NCI-H2029 (cell line): ENCODE data around the gene SLC38A9.
"Not testable (repeated sequence)": the region's sequence is repeated elsewhere in the genome, so short reads cannot be mapped to it uniquely, and the experiment has no call there.

Source experiments
- DNase-seq: peaks from one replicate; lab custom pipeline; 2025; lab: John Stamatoyannopoulos, UW

Gene SLC38A9

DNA sequence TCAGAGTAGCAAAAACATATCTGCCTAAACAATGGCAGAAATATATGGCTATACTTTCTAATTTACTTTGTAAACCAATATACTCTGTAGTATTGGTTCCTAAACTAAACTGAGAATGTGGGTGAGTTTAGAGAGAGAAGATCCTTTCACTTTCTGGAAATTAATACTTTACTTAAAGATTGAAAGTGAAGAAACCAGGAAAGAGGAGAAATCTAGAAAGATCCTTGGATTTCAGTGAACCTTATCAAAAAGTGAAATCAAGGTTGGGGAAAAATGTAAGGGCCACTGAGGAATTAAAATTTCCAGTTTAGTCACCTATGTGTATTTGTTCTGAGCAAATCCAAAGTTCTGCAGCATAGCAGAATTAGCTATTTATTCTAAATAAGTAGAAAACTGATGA lies 5.9 kb downstream of the SLC38A9 start:
- no peak for DNase-seq

DNA sequence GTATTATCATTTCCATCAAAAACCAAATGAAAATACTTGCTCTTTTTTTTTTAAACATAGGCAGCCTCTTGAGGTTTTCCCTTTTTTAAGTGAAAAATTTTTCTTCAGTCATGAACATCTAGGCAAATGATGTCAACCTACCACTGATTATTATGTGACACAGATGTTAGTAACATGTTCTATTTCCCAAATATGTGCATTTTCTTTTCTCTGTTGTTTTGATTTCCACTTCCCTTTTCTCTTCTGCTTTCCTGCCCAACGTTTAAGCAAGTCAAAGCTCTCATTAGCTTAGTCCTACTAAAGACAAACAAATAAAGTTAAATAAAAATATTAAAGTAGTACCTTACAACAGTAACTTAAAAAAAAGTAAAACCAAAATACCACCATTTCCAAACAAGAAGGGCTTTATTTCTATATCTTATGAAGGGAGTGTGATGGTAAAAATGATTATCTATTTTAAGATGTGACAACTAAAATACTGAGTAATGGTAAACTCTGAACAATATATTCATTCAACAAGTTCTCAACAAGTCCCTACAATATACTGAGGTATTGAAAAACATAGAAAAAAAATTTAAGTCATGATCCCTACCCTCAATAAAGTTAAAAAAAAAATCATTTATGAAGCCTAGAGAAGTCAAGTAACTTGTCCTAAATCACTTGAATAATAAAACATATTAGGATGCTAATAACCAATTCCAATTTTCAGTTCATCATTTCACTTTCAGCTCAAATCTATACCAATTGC lies 9.4 kb downstream of the SLC38A9 start:
- no peak for DNase-seq

DNA sequence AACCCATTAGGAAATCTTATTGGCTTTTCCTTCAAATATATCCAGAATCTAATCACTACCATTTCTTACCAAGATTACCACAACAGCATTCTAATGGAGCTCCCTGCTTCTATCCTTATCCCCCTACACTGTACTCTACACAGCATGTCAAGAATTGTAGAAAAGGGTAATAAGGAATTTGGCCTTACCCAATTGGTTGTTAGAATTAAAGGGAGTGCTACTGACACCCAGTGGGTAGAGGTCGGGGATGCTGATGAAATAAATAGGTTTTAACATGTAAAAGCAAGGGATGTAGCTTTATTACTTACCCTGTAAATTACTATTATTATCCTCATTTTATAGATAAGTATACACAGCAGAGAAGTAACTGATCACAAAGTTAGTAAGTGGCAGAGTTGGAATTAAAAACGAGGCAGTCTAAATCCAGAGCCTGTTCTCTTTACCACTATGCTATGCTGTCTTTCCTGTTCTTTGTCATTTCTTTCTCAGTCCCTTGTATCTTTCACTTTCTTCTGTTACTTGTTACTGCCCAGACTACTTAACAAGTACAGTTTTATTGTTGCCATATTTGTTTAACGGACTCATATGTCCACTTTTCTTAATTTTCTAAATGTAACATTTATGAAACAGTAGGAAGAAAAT lies 10.5 kb downstream of the SLC38A9 start:
- DNase-seq, result no peak

DNA sequence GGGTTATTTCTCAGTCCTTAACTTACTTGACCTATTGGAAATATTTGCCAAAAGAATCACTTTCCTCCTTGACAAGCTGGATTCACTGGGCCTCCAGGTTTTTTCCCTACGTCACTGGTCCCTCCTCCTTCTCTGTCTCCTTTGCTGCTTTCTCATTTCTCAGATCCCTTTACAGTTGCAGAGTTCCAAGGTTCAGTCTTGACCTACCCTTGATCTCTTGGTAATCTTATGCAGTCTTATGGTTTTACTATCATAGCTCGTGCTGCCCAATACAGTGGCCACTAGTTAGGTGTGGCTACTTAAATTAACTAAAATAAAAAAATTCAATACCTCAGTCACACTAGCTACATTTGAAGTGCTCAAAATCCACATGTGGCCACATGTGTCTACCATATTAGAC lies 11.4 kb downstream of the SLC38A9 start:
- no peak for DNase-seq

DNA sequence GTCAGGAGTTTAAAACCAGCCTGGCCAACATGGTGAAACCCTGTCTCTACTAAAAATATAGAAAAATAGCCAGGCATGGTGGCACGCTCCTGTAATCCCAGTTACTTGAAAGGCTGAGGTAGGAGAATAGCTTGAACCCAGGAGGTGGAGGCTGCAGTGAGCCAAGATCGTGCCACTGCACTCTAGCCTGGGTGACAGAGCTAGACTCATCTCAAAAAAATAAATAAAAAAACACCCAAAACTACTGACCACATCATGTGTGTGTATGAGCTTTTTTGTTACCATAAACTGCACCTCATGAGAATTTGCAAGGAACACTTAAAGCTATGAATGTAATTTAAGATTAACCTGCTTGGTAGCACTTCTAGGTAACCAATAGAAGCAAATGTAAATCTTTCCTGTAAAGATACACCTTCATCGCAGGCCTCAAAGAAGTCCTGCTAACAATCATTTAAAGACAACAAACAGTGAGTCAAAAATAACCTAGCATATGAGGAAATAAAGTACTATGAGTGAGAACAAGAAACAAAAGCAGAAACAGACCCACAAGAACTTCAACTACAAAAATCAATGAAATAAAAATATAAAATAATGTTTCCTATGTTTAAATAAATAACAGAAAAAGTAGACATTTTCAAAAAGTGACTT lies 13.0 kb downstream of the SLC38A9 start:
- DNase-seq, result no peak

DNA sequence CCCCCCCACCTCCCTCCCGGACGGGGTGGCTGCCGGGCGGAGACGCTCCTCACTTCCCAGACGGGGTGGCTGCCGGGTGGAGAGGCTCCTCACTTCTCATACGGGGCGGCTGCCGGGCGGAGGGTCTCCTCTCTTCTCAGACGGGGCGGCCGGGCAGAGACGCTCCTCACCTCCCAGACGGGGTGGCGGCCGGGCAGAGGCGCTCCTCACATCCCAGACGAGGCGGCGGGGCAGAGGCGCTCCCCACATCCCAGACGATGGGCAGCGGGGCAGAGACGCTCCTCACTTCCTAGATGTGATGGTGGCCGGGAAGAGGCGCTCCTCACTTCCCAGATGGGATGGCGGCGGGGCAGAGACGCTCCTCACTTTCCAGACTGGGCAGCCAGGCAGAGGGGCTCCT lies 15.4 kb downstream of the SLC38A9 start:
- DNase-seq, result not testable (repeated sequence)

DNA sequence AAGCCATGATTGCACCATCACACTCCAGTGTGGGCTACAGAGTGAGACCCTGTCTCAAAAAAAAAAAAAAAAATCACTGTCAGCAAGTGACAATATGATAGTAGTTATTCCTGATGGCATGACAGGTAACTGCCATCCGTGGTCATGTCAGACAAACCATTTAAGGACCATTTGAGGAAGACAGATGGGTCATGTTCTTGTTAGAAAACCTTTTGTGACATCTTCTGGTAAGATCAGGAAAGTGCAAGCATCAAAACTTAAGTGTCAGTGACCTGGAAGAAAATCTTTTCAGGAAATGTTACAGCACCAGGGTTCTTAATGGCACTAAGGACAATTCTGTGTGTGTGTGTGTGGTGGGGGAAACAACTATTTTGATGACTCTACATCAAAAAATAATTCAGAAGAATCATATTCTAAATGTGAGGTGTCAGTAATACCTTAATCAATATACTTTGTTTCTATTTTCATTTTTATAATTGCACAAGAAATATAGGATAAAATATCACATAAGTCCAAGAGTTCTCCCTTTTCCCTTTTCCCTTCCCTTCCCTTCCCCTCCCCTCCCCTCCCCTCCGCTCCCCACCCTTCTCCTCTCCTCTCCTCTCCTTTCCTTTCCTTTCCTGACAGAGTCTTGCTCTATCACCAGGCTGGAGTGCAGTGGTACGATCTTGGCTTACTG lies 17.8 kb downstream of the SLC38A9 start:
- DNase-seq, result peak; percentile 10

DNA sequence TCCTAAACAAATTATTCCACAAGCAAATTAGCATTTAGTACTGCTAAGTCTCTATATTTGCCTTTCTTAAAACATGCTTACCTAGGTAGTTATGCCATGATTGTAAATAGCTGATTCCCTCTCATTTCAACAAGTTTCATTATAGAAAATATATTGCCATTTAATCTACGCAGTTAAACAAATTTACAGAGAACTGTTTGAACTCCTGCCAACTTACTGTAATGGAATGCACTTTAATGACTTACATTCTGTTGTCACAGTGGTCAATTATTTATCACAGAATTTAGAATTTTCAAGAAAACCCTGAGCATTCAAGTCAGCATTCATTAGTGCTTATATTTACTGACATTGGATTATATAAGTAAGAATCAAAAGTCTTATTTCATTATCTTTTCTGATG lies 19.6 kb downstream of the SLC38A9 start:
- no peak for DNase-seq

DNA sequence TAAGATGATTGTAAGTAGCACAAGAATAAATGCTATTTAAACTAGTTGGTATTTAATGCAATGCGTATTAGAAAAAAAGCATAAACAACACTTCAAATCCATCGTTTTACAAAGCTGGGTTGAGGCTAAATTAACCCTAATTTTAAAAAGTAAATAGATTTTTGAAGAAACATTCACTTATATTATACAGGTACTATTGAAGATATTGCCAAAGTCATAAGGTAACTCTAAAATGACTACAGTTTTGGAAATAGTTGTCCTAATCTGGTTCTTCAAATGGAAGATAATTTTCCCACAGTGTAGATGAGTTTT lies 20.1 kb downstream of the SLC38A9 start:
- DNase-seq, result no peak

DNA sequence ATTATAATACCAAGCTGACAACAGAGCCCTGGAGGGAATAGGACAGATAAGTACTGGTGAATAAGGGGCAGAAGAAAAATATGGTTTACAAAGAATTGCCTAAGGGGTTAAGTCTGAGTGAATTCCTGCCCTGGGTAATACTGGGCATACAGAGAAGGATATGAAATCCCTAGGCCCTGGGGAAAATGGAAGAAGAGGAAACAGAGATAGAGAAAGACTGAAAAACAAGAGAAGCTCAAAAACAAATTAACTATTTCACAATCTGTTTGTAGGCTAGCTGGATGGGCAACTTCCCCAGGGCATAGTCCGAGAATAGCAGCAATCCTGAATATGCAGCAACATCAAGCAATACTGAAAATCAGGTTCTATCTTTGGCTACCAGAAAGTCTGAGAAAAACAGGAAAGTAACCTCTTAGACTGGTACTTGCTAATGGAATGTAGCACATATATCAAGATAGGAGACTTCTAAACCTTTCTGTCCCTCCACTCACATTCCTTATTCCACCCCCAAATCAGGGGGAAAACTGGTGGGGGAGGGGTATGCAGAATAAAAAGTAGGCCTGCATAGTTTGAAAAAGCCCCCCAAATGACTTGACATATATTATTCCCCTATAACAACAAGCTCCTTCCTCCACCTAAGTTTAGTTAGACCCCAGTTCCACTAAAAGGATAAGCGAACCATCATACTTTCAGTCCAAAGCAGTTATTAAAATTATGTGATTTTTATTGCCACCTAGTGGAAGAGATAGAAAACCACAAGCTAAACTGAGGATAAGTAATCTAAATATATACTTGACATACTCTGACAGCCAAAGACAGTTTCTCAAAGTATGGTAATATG lies 20.6 kb downstream of the SLC38A9 start:
- peak; percentile 18 for DNase-seq

DNA sequence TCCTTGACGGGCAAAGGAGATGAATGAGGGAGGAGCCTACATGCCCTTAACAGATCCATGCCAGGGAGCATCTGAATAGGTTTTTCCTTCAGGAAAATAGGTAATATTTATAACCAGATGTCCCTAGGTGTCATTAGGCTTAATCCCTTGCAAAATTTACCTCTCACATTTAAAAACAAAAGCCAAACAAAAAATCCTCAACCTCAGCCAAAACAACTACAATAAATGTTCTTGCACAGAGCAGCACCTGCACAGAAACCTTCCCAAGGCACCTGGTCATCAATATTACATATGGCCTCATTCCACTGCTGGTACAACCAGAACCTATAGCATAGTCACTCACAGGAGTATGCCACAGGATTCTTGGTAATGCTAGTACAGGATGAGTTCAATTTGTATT lies 30.1 kb downstream of the SLC38A9 start:
- no peak for DNase-seq

DNA sequence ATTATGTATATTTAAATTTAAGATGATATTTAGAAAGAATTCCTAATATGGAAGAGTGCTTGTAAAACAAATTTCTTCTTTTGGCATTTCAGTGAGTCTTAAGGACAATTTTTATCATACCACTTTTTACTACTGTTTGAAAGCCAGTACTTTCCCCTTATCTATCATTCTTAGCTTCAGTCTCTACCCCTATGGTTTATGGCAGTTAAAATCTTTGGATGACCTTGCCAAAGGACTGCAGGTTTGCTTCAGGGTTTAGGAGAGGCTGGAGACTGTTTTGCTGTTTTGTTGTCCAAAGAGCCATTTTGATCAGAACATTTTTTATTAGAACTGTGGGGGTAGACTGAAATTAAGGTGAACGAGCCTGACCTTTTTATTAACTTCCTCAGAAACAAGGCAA lies 30.8 kb downstream of the SLC38A9 start:
- no peak for DNase-seq

DNA sequence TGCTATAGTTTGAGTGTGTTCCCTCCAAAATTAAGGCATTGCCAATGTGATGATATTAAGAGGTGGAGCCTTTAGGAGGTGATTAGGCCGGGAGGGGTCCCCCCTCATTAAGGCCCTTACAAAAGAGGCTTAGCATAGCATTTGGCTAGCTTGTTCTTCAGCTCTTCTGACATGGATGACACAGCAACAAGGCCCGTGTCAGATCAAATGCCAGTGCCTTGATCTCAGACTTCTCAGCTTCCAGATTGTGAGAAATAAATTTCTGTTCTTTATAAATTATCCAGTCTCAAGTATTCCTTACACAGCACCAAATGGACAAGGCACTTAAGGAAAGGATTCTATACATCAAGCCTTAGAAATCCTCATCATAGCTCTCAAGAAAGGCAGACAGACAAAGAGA lies 31.8 kb downstream of the SLC38A9 start:
- no peak for DNase-seq

DNA sequence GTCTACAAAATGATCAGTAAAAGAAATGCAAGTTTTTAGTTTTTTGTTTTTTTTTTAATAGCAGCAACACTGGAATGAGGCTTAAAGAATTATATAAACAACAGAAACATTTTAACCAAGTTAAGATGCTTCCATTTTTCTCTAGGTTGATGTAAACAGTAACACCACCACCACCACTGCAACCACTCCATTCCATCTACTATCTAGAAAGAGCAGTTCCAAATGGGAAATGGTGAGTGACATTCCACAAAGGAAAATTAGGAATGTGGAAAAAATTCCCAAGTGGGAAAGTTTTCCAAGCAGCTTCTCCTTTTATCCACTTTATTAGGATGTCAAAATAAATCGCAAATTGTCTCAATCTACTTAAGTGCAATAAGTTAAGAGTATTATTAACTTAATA lies 32.6 kb downstream of the SLC38A9 start:
- DNase-seq, result no peak

DNA sequence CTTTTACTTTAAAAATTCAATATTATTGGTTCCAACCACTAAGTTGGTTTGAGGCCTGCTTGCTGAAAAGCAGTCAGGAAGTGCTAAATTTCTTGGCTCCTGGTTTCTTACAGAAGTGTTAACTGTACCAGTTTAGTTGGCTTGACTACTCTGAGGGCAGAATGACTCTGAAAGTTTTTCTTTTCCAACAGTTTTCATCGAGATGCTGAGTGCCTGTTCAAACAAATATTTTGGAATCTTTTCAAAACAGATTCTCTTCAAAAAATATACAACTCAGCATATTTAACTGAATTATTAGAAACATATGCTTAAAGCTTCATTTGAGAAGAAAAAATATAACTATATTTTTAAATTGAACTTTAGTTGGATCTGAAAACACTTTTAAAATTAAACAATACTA lies 37.0 kb downstream of the SLC38A9 start:
- no peak for DNase-seq

DNA sequence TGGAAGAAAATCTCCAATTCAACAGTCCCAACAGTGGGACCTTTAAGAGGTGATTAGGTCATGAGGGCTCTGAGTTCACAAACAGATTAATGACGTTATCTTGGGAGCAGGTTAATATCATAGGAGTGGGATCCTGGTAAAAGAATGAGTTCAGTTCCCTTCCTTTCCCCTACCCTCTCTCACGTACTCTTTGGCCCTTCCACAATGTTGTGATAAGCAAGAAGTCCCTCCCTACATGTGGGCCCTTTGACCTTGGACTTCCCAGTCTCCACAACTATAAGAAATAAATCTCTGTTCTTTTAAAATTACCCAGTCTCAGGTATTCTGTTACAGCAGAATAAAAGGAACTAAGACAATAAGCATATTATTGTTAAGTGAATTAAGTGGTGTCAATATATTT lies 37.8 kb downstream of the SLC38A9 start:
- no peak for DNase-seq

DNA sequence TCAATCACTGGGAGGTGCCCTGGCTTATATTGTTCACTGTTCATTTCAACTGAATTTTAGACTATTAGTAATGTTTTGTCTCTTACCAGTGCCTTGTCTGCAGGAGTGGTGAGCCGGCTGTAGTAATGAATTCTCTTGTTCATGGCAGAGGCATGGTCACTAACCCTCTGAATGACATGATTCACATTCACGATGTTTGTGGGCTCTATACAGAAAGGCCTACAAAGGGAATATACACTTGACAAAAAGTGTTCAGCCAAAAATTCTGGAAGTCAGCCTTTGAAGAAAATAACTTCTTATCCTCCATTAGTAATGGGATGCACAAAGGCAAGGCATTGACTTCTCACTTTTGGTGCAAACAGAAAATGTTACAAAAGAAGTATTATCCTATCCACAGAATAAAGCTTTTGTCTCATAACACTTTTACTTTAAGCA lies 39.6 kb downstream of the SLC38A9 start:
- DNase-seq, result no peak

DNA sequence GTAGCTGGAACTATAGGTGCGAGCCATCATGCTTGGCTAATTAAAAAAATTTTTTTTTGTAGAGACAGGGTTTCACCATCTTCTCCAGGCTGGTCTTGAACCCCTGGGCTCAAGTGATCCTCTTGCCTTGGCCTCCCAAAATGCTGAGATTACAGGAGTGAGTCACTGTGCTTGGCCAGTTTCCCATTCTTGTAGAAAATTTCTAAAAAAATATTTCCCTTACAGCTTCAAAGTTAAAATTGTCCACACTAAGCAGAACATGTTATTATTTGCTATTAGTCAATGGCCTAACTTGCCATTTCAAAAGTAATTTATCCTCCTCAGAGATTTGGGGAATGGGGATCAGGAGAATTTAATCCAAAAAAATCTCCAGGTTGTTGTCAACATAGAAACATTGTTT lies 40.1 kb downstream of the SLC38A9 start:
- DNase-seq, result no peak

DNA sequence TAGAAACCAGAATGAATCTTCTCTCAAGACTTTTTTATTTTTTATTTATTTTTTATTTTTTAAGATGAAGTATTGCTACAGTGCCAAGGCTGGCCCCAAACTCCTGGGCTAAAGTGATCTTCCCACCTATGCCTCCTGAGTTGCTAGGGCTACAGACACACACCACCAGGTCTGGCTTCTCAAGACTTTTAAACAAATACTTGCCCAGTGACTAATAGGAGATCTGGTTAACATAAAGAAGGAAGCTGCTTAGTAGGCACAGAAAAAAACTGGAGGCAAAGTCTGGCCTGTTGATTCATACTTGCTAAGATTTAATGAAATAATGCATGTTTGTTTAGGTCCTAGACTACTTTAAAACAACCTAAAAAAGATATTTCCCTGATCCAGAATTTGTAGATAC lies 43.8 kb downstream of the SLC38A9 start:
- DNase-seq, result no peak

DNA sequence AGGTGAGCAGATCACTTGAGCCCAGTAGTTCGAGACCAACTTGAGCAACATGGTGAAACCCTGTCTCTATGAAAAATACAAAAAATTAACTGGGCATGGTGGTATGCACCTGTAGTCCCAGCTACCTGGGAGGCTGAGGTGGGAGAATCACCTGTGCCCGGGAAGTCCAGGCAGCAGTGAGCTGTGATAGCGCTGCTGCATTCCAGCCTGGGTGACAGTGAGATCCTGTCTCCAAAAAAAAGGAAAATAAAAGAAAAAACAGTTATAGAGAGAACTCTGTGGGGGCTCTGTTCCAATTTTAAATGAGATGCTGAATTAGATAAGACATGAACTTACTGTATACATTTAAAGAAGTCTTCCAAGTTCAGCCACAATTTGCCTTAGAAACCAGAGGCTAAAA lies 44.2 kb downstream of the SLC38A9 start:
- DNase-seq, result no peak

DNA sequence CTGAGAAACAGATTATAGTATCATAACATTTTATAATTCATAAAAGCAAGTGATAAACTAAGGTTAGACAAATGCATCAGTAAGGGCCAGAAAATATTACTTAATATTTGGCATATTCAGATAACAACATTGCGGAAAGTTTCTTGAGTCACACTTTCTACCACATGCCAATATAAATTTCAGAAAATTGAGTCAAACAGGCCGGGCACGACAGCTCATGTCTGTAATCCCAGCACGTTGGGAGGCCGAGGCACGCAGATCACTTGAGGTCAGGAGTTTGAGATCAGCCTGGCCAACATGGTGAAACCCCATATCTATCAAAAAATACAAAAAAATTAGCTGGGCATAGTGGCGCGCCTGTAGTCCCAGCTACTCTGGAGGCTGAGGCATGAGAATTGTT lies 47.1 kb downstream of the SLC38A9 start:
- DNase-seq, result no peak

DNA sequence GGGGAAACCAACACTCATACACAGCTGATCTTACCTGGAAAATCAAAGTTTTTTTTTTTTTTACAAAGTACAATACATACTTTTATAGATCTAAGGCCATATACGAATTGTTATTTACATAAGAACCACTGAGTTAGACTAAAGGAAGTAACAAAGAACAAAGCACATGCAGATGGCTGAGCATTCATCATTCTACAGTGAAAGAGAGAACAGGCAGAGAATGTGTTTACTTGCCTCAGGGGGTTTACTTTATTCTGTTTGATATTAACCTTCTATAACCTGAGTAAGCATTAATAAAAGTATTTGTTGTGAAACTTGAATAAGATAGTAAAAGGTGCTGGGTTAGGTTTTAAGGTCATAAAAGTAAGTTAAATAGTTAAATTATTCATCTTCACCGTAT lies 54.7 kb downstream of the SLC38A9 start:
- no peak for DNase-seq
